Neutrophil (primary cell): Measurements from ENCODE around the gene CDH13.

ENCODE experiments used
- H3K27ac ChIP-seq: fragments of 200-600 bp; sonication (generic); 2 replicates; pipeline ENCODE4 v1.5.1; 2016; ENCODE audit warnings: mild to moderate bottlenecking, moderate library complexity
- H3K27me3 ChIP-seq: fragments of 200-600 bp; sonication (generic); 2 replicates; pipeline ENCODE4 v1.6.0; 2016; ENCODE audit warnings: mild to moderate bottlenecking
- H3K36me3 ChIP-seq: fragments of 200-600 bp; sonication (generic); 2 replicates; pipeline ENCODE4 v1.5.1; 2017
- H3K4me1 ChIP-seq, 2 experiments: fragments of 200-600 bp in 1 of 2; sonication (generic) in 1 of 2; 1 replicate in 1 of 2; 2 replicates in 1 of 2; pipeline versions ENCODE4 v1.5.1 to v1.6.1; 2013 to 2016; ENCODE audit warnings: low read depth in 1 of 2, low read length in 1 of 2, mild to moderate bottlenecking in 1 of 2, moderate library complexity in 1 of 2; ENCODE audit not compliant: control insufficient read depth in 1 of 2, insufficient read depth in 1 of 2
- H3K4me3 ChIP-seq, 2 experiments: fragments of 200-600 bp in 1 of 2; sonication (generic) in 1 of 2; 1 replicate in 1 of 2; 2 replicates in 1 of 2; pipeline ENCODE4 v1.5.1; 2013 to 2016; ENCODE audit warnings: low read depth in 1 of 2, low read length in 1 of 2, mild to moderate bottlenecking in 1 of 2, moderate library complexity in 1 of 2
- H3K9me3 ChIP-seq: fragments of 200-600 bp; sonication (generic); 2 replicates; pipeline ENCODE4 v1.5.1; 2016
- TF ChIP-seq, protein P1 (sequence below): fragments of 200-600 bp; sonication (generic); IDR thresholded peaks from 2 replicates; pipeline ENCODE4 v1.5.1; 2016; ENCODE audit warnings: antibody characterized with exemption

Gene CDH13

DNA sequence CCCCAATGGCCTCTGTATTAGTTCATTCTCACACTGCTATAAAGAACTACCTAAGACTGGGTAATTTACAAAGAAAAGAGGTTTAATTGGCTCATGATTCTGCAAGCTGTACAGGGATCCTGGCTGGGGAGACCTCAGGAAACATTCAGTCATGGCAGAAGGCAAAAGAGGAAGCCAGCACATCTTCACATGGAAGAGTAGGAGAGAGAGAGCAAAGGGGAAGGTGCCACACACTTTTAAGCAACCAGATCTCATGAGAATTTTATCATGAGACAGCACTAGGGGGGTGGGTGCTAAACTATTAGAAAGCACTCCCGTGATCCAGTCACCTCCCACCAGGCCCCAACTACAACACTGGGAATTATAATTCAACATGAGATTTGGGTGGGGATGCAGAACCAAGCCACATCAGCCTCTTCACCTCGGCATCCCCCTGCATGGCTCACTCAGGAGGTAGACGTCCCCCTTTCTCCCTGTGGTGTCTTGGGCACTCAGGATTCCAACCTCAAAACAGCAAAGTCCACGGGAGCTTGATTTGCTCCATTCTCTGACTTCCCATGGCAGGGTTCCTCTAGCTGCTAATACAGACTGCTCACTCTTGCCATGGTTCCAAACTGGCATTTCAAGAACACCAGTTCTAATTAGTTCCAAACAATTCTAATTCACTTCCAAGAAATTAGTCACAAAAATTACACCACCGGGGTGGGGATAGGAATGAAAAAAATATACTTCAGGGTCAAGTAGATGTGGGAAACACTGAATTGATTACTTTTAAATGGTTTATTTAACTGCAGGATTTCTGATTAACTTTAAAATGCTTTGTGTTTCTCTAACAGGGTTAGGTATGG lies 977.2 kb downstream of the CDH13 start:
- H3K4me1 ChIP-seq: no peaks in the 10 kb centered on the region
- TF ChIP-seq, protein P1, sequence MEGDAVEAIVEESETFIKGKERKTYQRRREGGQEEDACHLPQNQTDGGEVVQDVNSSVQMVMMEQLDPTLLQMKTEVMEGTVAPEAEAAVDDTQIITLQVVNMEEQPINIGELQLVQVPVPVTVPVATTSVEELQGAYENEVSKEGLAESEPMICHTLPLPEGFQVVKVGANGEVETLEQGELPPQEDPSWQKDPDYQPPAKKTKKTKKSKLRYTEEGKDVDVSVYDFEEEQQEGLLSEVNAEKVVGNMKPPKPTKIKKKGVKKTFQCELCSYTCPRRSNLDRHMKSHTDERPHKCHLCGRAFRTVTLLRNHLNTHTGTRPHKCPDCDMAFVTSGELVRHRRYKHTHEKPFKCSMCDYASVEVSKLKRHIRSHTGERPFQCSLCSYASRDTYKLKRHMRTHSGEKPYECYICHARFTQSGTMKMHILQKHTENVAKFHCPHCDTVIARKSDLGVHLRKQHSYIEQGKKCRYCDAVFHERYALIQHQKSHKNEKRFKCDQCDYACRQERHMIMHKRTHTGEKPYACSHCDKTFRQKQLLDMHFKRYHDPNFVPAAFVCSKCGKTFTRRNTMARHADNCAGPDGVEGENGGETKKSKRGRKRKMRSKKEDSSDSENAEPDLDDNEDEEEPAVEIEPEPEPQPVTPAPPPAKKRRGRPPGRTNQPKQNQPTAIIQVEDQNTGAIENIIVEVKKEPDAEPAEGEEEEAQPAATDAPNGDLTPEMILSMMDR: no peak
- no peaks in the 10 kb centered on the region for H3K36me3 ChIP-seq
- no peak overlapping the region for H3K27ac ChIP-seq
- no peaks in the 10 kb centered on the region for H3K27me3 ChIP-seq
- H3K9me3 ChIP-seq: no peaks in the 10 kb centered on the region
- no peak overlapping the region for H3K4me3 ChIP-seq

DNA sequence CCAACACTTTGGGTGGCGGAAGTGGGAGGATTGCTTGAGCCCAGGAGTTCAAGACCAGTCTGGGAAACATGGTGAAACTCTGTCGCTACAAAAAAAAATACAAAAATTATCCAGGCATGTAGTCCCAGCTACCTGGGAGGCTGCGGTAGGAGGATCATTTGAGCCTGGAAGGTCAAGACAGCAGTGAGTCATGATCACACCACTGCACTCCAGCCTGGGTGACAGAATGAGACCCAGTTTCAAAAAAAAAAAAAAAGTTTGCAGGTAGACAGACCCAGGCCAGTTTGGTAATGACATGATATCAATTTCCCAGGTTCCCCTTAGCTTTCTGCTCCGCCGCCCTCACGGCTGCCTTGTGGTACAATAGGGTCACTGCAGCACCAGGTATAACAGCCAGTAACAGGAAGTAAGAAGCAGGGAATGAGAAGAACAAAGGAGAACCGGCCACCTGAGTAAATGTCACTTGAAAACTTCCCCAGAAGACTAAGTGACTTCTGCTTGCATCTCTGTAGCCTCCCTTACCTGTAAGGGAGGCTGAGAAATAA lies 979.8 kb downstream of the CDH13 start:
- no peaks in the 10 kb centered on the region for H3K36me3 ChIP-seq
- no peak overlapping the region for H3K4me3 ChIP-seq
- no peak overlapping the region for H3K27ac ChIP-seq
- no peaks in the 10 kb centered on the region for H3K4me1 ChIP-seq
- no peaks in the 10 kb centered on the region for H3K27me3 ChIP-seq
- no peaks in the 10 kb centered on the region for H3K9me3 ChIP-seq
- TF ChIP-seq, protein P1: no peak

GRCh38 chr16:83609178-83609577 lies 982.4 kb downstream of the CDH13 start:
- H3K27ac ChIP-seq: no peak overlapping the region
- H3K4me1 ChIP-seq: no peaks in the 10 kb centered on the region
- no peaks in the 10 kb centered on the region for H3K36me3 ChIP-seq
- no peaks in the 10 kb centered on the region for H3K27me3 ChIP-seq
- H3K9me3 ChIP-seq: no peaks in the 10 kb centered on the region
- TF ChIP-seq, protein P1: no peak
- H3K4me3 ChIP-seq: no peak overlapping the region

DNA sequence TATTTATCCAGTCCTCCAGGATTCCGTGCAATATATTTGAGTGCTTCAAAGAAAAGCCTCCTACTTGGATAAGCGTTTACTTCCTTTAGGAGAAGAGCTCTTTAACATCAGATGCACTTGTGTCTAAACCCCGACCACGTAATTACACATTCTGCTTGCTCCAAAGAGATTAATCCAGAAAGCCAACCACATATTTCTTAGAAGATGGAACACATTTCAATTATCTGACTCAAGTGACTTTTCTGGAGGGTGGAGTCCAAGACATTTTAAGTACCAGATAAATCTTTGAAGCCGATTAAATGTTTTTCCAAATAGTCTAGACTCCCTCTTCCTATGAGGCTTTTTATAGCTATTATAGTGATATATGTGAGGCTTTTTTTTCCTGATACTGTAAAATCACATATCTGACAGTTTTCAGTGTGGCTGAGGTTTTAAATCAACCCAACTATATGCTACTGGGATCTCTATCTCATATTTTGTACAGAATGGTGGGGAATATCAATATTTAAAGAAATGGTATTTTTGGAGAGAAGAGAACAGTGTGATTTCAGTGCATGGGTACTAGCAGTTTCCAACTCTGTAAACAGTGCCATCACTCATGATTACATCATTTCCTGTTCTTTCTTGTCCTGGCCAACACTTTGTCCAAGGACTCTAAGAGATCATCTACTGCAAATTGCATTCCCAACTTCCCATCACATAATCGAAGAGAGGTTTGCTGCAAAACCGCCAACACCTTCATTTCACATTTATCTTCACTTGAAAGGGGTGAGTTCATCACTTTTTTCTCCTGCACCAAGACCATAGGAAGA lies 988.6 kb downstream of the CDH13 start:
- no peaks in the 10 kb centered on the region for H3K36me3 ChIP-seq
- H3K4me3 ChIP-seq: no peak overlapping the region
- H3K27me3 ChIP-seq: no peaks in the 10 kb centered on the region
- H3K27ac ChIP-seq: no peak overlapping the region
- TF ChIP-seq, protein P1: no peak
- H3K4me1 ChIP-seq: no peaks in the 10 kb centered on the region
- H3K9me3 ChIP-seq: no peaks in the 10 kb centered on the region

DNA sequence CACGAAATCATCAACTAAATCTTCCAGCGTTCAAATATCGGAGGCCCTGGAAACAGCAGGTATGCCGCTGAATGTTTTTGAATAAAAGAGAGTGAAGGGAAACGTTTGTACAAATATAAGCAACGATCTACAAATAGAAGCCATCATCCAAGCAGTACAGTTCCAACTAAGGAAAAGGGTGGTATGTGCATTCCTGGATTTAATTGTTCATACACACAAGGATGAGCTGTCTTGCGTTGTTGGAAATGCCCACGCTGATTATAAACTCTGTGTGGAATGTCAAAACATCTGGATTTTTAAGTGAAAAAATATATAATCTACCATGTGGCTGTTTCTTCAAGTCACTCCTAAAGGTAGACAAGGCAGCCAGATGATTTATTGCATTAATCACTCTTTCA lies 989.2 kb downstream of the CDH13 start:
- TF ChIP-seq, protein P1: no peak
- Histone ChIP-seq H3K36me3 (no peaks in the 10 kb centered on the region), H3K27me3 (no peaks in the 10 kb centered on the region)

More for the DNA sequence above, 989.2 kb downstream of the CDH13 start:
- no peak overlapping the region for H3K4me3 ChIP-seq
- H3K9me3 ChIP-seq: no peaks in the 10 kb centered on the region
- H3K4me1 ChIP-seq: no peaks in the 10 kb centered on the region
- H3K27ac ChIP-seq: no peak overlapping the region
